Measurements from ENCODE around the gene C3orf20.
"Not testable (repeated sequence)": the region's sequence is repeated elsewhere in the genome, so short reads cannot be mapped to it uniquely, and the experiment has no call there.

Gene C3orf20

DNA sequence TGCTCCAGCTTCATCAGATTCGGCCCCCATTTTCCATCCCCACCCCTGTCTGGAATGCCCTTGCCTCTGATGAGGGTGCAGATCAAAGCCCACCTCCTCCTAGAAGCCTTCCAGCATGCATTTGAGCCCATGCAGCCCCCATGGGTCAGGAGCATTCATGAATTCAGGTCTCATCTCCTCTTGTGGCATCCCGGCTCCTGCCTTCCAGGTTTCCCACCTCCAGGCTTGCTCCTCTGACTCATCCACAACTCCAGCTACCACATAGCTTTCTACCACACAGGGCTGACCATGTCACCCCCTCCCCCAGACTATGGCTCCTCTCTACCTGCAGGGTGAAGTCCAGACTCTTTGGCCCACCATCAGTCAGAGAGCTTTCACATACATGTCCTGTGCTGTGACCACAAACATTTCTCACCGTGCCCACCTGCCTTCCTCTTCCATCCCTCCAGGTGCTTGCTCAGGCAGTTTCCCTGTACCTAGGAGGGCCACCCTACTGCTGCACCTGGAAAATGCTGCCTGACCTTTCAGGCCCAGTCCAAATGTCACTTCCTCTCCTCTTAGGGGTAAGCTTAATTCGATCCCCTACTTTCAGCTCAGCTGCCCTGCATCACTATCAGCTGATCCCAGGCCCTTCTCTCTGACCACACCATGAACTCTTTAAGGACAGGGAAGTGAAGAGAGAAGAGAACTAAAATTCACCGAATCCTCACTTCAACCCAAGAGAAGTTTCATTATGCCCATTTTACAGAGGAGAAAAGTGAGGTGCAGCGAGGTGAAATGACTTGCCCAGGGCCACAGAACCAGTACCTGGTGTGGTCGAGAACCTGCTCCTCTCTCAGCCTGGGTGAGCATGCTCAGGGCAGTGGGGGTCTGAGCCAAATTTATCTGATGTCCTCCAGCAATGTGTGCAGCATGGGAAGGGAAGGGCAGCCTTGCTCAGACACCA is 130.2 kb downstream of the C3orf20 start:
- no peak overlapping the region for H3K9ac ChIP-seq (ENCODE audit: low read length)
- H3K27me3 ChIP-seq (ENCODE audit: control insufficient read depth in 1 of 2, insufficient read depth in 2 of 2, low read length in 2 of 2), result peaks cover 7 to 12% of the 10 kb centered on the region in 2 donors
- H3K4me1 ChIP-seq (ENCODE audit: insufficient read depth, low read length), result no peaks in the 10 kb centered on the region
- no peaks in the 10 kb centered on the region for H3K36me3 ChIP-seq (ENCODE audit: insufficient read depth, low read length)
- H3K9me3 ChIP-seq (ENCODE audit: low read length), result no peaks in the 10 kb centered on the region
- H3K4me3 ChIP-seq (ENCODE audit: low read depth in 1 of 2, low read length in 2 of 2), result no peak overlapping the region
- no peak overlapping the region for H3K27ac ChIP-seq (ENCODE audit: low read depth, low read length)

DNA sequence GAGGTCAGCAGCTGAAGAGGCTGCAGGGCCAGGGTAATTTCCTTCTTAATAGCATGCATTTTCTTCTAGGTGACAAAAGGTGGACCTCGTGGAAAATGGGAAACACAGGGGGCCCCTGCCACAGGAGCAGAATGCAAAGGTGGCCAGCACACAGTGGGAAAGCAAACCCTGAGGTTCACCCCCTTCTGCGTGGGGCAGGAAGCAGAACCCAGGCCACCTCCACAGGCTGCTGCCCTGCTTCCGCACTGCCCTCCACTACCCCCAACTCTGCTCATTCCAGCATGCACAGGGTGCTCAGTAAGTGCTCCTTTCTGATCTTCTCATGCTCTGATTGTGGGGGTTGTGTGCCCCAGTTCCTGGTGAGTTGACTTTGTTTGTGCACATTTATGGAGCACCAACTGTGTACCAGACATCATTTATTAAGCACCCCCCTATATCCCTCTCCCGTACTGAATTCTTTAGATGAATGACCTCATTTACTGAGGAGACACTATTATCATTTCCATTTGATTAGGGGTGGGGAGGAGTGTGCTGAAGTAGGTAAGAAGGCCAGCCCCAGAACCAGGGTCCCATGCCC is 131.1 kb downstream of the C3orf20 start:
- Histone ChIP-seq H3K4me3 (ENCODE audit: low read depth in 1 of 2, low read length in 2 of 2) (no peak overlapping the region), H3K27me3 (ENCODE audit: control insufficient read depth in 1 of 2, insufficient read depth in 2 of 2, low read length in 2 of 2) (peaks cover 7 to 16% of the 10 kb centered on the region in 2 donors), H3K36me3 (ENCODE audit: insufficient read depth, low read length) (no peaks in the 10 kb centered on the region), H3K9me3 (ENCODE audit: low read length) (no peaks in the 10 kb centered on the region), H3K27ac (ENCODE audit: low read depth, low read length) (no peak overlapping the region), H3K9ac (ENCODE audit: low read length) (no peak overlapping the region), H3K4me1 (ENCODE audit: insufficient read depth, low read length) (no peaks in the 10 kb centered on the region)

DNA sequence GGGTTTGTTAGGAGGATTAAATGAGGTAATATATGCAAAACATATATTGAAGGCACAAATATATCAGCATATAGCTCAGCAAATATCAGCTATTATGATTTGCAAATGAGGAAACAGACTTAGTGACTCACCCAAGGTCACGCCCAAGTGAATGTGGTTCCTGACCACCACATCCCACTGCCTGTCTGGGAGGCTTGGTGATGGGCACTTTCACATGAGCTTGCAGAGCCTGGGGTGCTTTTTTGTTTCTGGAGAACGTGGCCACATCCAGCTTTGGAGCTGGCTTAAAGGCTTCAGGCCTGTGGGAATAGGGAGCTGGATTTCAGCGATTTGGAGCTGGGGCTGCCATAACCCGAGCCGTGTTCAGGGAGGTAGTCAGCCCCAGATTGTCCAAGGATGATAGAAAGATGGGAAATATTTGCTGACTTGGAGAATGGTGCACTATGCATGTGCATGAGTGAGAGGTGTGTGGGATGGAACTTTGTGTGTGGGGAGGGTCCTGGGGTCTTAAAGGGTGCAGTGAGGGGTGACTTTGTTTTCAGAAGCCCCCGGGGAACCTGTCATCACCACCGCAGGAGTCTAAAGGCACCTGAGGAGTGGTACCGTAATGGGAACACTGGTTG is 131.8 kb downstream of the C3orf20 start:
- Histone ChIP-seq H3K9me3 (ENCODE audit: low read length) (no peaks in the 10 kb centered on the region), H3K27me3 (ENCODE audit: control insufficient read depth in 1 of 2, insufficient read depth in 2 of 2, low read length in 2 of 2) (peaks cover 7 to 21% of the 10 kb centered on the region in 2 donors), H3K9ac (ENCODE audit: low read length) (no peak overlapping the region), H3K4me3 (ENCODE audit: low read depth in 1 of 2, low read length in 2 of 2) (no peak overlapping the region), H3K27ac (ENCODE audit: low read depth, low read length) (no peak overlapping the region), H3K4me1 (ENCODE audit: insufficient read depth, low read length) (no peaks in the 10 kb centered on the region), H3K36me3 (ENCODE audit: insufficient read depth, low read length) (no peaks in the 10 kb centered on the region)

GRCh38 chr3:14808025-14808424 is 133.1 kb downstream of the C3orf20 start:
- H3K4me3 ChIP-seq (ENCODE audit: low read depth in 1 of 2, low read length in 2 of 2), result no peak overlapping the region
- no peaks in the 10 kb centered on the region for H3K9me3 ChIP-seq (ENCODE audit: low read length)
- no peak overlapping the region for H3K9ac ChIP-seq (ENCODE audit: low read length)
- no peaks in the 10 kb centered on the region for H3K4me1 ChIP-seq (ENCODE audit: insufficient read depth, low read length)
- no peak overlapping the region for H3K27ac ChIP-seq (ENCODE audit: low read depth, low read length)
- no peaks in the 10 kb centered on the region for H3K36me3 ChIP-seq (ENCODE audit: insufficient read depth, low read length)
- peaks cover 7 to 25% of the 10 kb centered on the region in 2 donors for H3K27me3 ChIP-seq (ENCODE audit: control insufficient read depth in 1 of 2, insufficient read depth in 2 of 2, low read length in 2 of 2)

DNA sequence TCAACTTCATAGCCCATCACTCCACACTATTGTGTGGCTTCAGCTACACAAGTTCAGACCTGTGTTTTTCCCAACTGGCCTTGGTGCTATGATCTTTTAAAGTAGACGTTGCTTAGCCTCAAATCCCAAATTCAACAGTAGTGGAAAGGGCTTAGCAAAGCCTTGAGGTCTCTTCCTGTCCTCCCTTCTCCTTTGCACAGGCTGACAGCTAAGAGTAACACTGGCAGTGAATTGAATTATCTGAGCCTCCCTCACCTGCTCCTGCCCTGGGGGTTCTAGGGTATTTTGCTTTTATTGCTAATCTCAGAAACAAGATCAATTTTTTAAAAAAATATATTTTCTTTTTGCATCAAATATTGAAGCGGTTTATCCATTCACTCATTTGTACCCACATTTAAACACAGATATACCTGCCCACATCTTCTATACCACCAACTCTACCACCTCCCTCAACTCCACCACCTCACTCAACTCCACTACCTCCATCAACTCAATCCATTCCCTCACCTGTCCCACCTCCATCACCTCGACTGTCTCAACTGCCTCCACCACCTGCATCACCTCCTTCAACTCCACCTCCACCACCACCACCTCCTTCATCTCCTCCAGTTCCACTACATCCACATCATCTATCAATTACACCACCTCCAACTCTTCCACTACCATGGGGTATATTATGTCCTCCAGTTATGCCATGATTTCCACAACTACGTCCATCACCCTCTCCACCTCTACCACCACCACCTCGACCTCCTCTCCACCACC is 133.7 kb downstream of the C3orf20 start:
- H3K36me3 ChIP-seq (ENCODE audit: insufficient read depth, low read length), result no peaks in the 10 kb centered on the region
- peaks cover 7 to 25% of the 10 kb centered on the region in 2 donors for H3K27me3 ChIP-seq (ENCODE audit: control insufficient read depth in 1 of 2, insufficient read depth in 2 of 2, low read length in 2 of 2)
- no peak overlapping the region for H3K4me3 ChIP-seq (ENCODE audit: low read depth in 1 of 2, low read length in 2 of 2)
- H3K9me3 ChIP-seq (ENCODE audit: low read length), result no peaks in the 10 kb centered on the region
- no peak overlapping the region for H3K9ac ChIP-seq (ENCODE audit: low read length)
- peaks cover 4% of the 10 kb centered on the region for H3K4me1 ChIP-seq (ENCODE audit: insufficient read depth, low read length)
- no peak overlapping the region for H3K27ac ChIP-seq (ENCODE audit: low read depth, low read length)

DNA sequence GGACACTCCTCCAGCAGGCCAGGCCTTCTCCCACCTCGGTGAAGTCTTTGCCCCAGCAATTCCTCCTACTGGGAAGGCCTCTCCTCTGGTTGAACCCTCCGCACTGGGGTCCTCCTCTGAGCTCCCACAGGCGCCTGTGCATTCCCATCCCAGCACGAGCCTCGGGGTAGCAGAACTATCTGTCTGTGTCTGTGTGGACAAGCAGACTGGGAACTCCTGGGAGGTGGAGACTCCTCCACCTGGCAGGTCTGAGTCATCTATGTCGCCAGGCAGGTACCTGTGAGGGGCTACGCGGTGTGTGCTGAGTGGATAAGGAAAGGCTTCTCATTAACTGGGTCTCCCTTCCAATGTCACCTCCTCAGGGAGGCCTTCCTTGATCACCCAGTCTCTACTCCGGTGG is 134.7 kb downstream of the C3orf20 start:
- H3K27me3 ChIP-seq (ENCODE audit: control insufficient read depth in 1 of 2, insufficient read depth in 2 of 2, low read length in 2 of 2), result peaks cover 7 to 25% of the 10 kb centered on the region in 2 donors
- H3K27ac ChIP-seq (ENCODE audit: low read depth, low read length); H3K36me3 ChIP-seq (ENCODE audit: insufficient read depth, low read length); H3K9me3 ChIP-seq (ENCODE audit: low read length): not testable (repeated sequence)
- H3K4me3 ChIP-seq (ENCODE audit: low read depth in 1 of 2, low read length in 2 of 2), result peak overlapping the region in 1 of 2 donors; percentile 15
- H3K4me1 ChIP-seq (ENCODE audit: insufficient read depth, low read length), result peaks cover 11% of the 10 kb centered on the region
- H3K9ac ChIP-seq (ENCODE audit: low read length), result peak overlapping the region; percentile 30

DNA sequence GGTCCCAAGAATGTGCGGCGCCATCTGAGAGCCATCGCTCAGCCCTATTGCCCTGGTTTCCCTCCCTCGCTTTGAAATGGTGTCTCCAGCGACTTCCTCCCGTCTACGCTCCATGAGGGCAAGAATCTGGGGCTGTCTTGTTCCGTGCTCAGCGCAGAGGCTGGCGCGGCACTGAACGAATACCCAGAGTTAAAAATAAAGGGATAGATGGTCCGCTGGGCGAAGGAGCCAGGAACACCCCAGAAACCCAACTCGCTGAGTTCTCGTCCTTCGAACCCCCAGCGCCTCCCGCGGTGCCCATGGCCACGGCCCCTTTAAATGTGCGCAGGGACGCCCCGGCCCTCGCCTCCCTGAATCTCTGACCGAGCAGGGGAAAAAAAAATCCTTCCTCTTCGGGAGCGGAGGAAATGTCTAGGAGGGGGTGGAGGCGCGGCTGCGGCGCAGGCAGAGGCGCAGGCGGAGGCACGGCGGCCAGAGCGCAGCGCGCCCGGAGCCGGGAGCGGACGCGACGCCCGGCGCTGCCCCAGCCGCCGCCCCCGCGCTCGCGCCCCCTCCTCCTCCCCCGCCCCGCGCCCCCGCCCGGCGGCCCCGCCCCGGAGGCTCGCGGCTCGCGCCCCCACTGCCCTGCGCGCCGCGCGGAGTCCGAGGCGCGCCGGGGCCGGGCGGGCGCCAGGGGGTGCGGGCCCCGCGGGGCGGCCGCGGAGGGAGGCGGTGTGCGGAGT is 135.3 kb downstream of the C3orf20 start:
- Histone ChIP-seq H3K4me1 (ENCODE audit: insufficient read depth, low read length) (peaks cover 11% of the 10 kb centered on the region), H3K4me3 (ENCODE audit: low read depth in 1 of 2, low read length in 2 of 2) (peak overlapping the region in 1 of 2 donors; percentile 15), H3K9ac (ENCODE audit: low read length) (peak overlapping the region; percentile 30), H3K27me3 (ENCODE audit: control insufficient read depth in 1 of 2, insufficient read depth in 2 of 2, low read length in 2 of 2) (peaks cover 7 to 25% of the 10 kb centered on the region in 2 donors), H3K9me3 (ENCODE audit: low read length) (no peaks in the 10 kb centered on the region), H3K36me3 (ENCODE audit: insufficient read depth, low read length) (no peaks in the 10 kb centered on the region), H3K27ac (ENCODE audit: low read depth, low read length) (peak overlapping the region; percentile 44)

DNA sequence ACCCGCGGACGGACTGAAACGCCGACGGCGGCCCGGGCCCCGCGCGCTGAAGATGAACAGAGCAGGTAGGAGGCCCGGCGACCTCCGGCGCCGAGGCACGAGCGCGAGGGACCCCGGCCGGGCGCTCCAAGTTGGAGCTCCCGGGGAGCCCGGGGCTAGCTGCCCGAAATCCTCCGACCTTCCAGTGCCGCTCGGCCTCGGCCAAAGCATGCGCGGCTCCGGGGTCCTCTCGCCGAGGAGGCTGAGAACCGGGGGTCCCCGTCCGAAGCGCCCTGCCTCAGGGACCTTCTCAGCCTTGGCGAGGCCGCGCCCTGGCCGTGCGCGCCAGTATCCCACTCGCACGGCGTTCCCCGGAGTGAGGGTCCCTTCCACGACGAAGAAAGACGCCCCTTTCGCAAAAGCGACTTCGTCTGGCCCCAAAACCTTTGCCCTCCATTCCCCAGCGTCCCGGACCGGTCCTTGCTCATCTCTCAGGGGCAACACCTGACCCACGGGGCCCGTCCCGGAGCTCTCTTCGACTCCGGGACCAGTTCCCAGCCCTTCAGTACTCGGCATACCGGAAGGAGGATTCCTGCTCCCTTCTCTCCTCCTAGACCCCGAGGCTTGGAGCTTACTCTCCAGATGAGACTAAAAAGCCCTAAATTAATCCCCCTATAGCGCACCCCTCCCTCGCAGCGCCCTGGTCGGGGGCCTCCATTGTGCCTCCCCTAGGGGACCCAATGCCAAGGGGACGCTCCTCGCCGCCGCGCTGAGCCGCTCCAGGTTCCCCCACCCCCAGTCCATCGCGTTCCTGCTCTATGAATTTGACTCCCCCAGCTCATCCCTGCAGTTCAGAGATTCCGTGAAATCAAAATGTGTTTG is 136.1 kb downstream of the C3orf20 start:
- Histone ChIP-seq H3K9me3 (ENCODE audit: low read length) (no peaks in the 10 kb centered on the region), H3K36me3 (ENCODE audit: insufficient read depth, low read length) (no peaks in the 10 kb centered on the region), H3K4me1 (ENCODE audit: insufficient read depth, low read length) (peaks cover 11% of the 10 kb centered on the region), H3K4me3 (ENCODE audit: low read depth in 1 of 2, low read length in 2 of 2) (peak overlapping the region; percentile 50 to 52), H3K27me3 (ENCODE audit: control insufficient read depth in 1 of 2, insufficient read depth in 2 of 2, low read length in 2 of 2) (peaks cover 7 to 25% of the 10 kb centered on the region in 2 donors), H3K9ac (ENCODE audit: low read length) (no peak overlapping the region), H3K27ac (ENCODE audit: low read depth, low read length) (no peak overlapping the region)

- Histone ChIP-seq H3K9me3 (ENCODE audit: low read length) (no peaks in the 10 kb centered on the region), H3K36me3 (ENCODE audit: insufficient read depth, low read length) (no peaks in the 10 kb centered on the region), H3K4me1 (ENCODE audit: insufficient read depth, low read length) (peaks cover 11% of the 10 kb centered on the region), H3K4me3 (ENCODE audit: low read depth in 1 of 2, low read length in 2 of 2) (peak overlapping the region; percentile 50 to 52), H3K27ac (ENCODE audit: low read depth, low read length) (no peak overlapping the region), H3K27me3 (ENCODE audit: control insufficient read depth in 1 of 2, insufficient read depth in 2 of 2, low read length in 2 of 2) (peaks cover 7 to 25% of the 10 kb centered on the region in 2 donors), H3K9ac (ENCODE audit: low read length) (no peak overlapping the region)
Observed at GRCh38 chr3:14811684-14812083, 136.7 kb downstream of the C3orf20 start.

- Histone ChIP-seq H3K4me3 (ENCODE audit: low read depth in 1 of 2, low read length in 2 of 2) (no peak overlapping the region), H3K27ac (ENCODE audit: low read depth, low read length) (no peak overlapping the region), H3K9ac (ENCODE audit: low read length) (no peak overlapping the region), H3K9me3 (ENCODE audit: low read length) (no peaks in the 10 kb centered on the region), H3K4me1 (ENCODE audit: insufficient read depth, low read length) (peaks cover 11% of the 10 kb centered on the region), H3K27me3 (ENCODE audit: control insufficient read depth in 1 of 2, insufficient read depth in 2 of 2, low read length in 2 of 2) (peaks cover 7 to 25% of the 10 kb centered on the region in 2 donors), H3K36me3 (ENCODE audit: insufficient read depth, low read length) (no peaks in the 10 kb centered on the region)
Observed at GRCh38 chr3:14812196-14812790, 137.4 kb downstream of the C3orf20 start.

All from muscle layer of colon (tissue), 2 donors.